Spleen (tissue), 7 donors: ENCODE measurements around the gene HADH.

Experiments used
- CTCF ChIP-seq, 11 experiments: fragments of 200-600 bp in 7 of 11; fragments of 450-650 bp in 4 of 11; sonication (generic) in 4 of 11; IDR thresholded peaks in 8 of 11; conservative IDR thresholded peaks in 3 of 11; 1 replicate in 7 of 11; 2 replicates in 4 of 11; pipeline versions ENCODE4 v1.4.0 to v1.8.0; 2016 to 2021; ENCODE audit warnings: antibody characterized with exemption in 11 of 11, inconsistent platforms in 4 of 11, mild to moderate bottlenecking in 1 of 11
- POLR2A ChIP-seq, 3 donors: fragments of 450-650 bp; IDR thresholded peaks; one replicate each; pipeline ENCODE4 v1.5.1; 2017; ENCODE audit warnings: antibody characterized with exemption in 3 of 3, mild to moderate bottlenecking in 1 of 3
- donor health status: DM: no; HTN: no; CAD: no; lungs with moderate emphysema.
- donor health status: DM: no; HTN: no; CAD: no.
- donor health status: DM: no; HTN: no; CAD: no.

- TF ChIP-seq CTCF (IDR thresholded peaks at IDR 0.05 in 8 of 11, conservative IDR thresholded peaks at IDR 0.05 in 3 of 11) (no peak), POLR2A (IDR thresholded peaks at IDR 0.05) (no peak)
These were observed 82.6 kb downstream of the HADH start for GRCh38 chr4:108072300-108072699.
